Activated CD8-positive, alpha-beta T cell treated with anti-CD3 and anti-CD28 coated beads for 36 hours (primary cell): ENCODE results near the gene TXNDC8. TPM values are rescaled to one million over a fixed set of nuclear protein-coding genes. Genes with fewer than 3 reads are reported as not detected.
A peak's percentile ranks its signal among the peaks of the same experiment; 100 is the strongest.

Experiments
- ATAC-seq: fragments of 200-7000 bp; cut with Tn5 transposase; one replicate; pipeline ENCODE4 v1.10.0; 2021; ENCODE audit warnings: mild to moderate bottlenecking, moderate library complexity
- CTCF ChIA-PET: fragments of 350-600 bp; sonication (Branson Sonifier 250); formaldehyde crosslinking; loops from one replicate; lab custom pipeline; 2021; ENCODE audit warnings: antibody characterized with exemption; lab: Charles Lee
- POLR2A ChIA-PET: fragments of 350-600 bp; sonication (Branson Sonifier 250); formaldehyde crosslinking; loops from one replicate; lab custom pipeline; 2021; ENCODE audit warnings: antibody characterized with exemption; lab: Charles Lee
- DNase-seq: peaks from one replicate; pipeline ENCODE4 v3.0.0-alpha.2; 2020
- H3K27ac Mint-ChIP-seq: one replicate; pipeline ENCODE4 v1.8.0; 2021; ENCODE audit warnings: mild to moderate bottlenecking, mixed read lengths
- H3K27me3 Mint-ChIP-seq: one replicate; pipeline ENCODE4 v1.8.0; 2021; ENCODE audit warnings: mixed read lengths
- H3K36me3 Mint-ChIP-seq: one replicate; pipeline ENCODE4 v1.8.0; 2021; ENCODE audit warnings: low read depth, mixed read lengths
- H3K4me1 Mint-ChIP-seq: one replicate; pipeline ENCODE4 v1.8.0; 2021; ENCODE audit warnings: low read depth, mixed read lengths
- H3K4me3 Mint-ChIP-seq: one replicate; pipeline ENCODE4 v1.8.0; 2021; ENCODE audit warnings: mild to moderate bottlenecking, moderate library complexity, mixed read lengths
- H3K9me3 Mint-ChIP-seq: one replicate; pipeline ENCODE4 v1.8.0; 2021; ENCODE audit warnings: mixed read lengths
- CTCF ChIP-seq: fragments of 200-600 bp; IDR thresholded peaks from one replicate; pipeline ENCODE4 v1.8.0; 2022; ENCODE audit warnings: antibody characterized with exemption, mild to moderate bottlenecking
- intact Hi-C: fragments of 100-400 bp; cut with micrococcal nuclease; formaldehyde crosslinking; loops from one replicate; pipeline ENCODE4 v1.10.0; 2022
- total RNA-seq, 2 experiments: library from RNA; stranded (reverse); gene quantifications; one replicate each; pipeline ENCODE4 v1.2.3, GENCODE V29; 2021

The TXNDC8 gene
- total RNA-seq, 2 experiments from 2014 or later, result not detected

- TF ChIP-seq CTCF, result no peak
- no peak for ATAC-seq
- Mint-ChIP-seq H3K4me1 (no peaks in the 10 kb centered on the region), H3K9me3 (no peaks in the 10 kb centered on the region), H3K27me3 (no peaks in the 10 kb centered on the region), H3K27ac (no peak overlapping the region), H3K36me3 (no peaks in the 10 kb centered on the region), H3K4me3 (no peak overlapping the region)
- ChIA-PET POLR2A (interaction anchor here (1.5 kb wide), 1 partner anchor 20 kb away, joined by 3 read pairs; no protein-coding TSS in a partner anchor), CTCF (no interaction called here)
- DNase-seq, result peak; percentile 5
- intact Hi-C loops, result no loop called here
Observed at GRCh38 chr9:110278080-110278707, 59.5 kb downstream of the TXNDC8 start.

GRCh38 chr9:110276781-110277180, 60.9 kb downstream of the TXNDC8 start:
- intact Hi-C loops, result no loop called here
- Mint-ChIP-seq H3K4me1 (no peaks in the 10 kb centered on the region), H3K27me3 (no peaks in the 10 kb centered on the region), H3K36me3 (no peaks in the 10 kb centered on the region), H3K27ac (no peak overlapping the region), H3K4me3 (no peak overlapping the region), H3K9me3 (no peaks in the 10 kb centered on the region)
- ChIA-PET CTCF (no interaction called here), POLR2A (interaction anchor here (1.5 kb wide), 1 partner anchor 18 kb away, joined by 3 read pairs; no protein-coding TSS in a partner anchor)
- no peak for TF ChIP-seq CTCF
- no peak for ATAC-seq
- DNase-seq, result no peak

- H3K4me1 Mint-ChIP-seq, result no peaks in the 10 kb centered on the region
- ChIA-PET POLR2A (no interaction called here), CTCF (no interaction called here)
- TF ChIP-seq CTCF, result no peak
- DNase-seq (no peak), ATAC-seq (no peak)
- H3K4me3 Mint-ChIP-seq, result no peak overlapping the region
- peaks cover 2% of the 10 kb centered on the region for H3K27me3 Mint-ChIP-seq
- intact Hi-C loops, result no loop called here
- H3K36me3 Mint-ChIP-seq, result no peaks in the 10 kb centered on the region
- no peaks in the 10 kb centered on the region for H3K9me3 Mint-ChIP-seq
- no peak overlapping the region for H3K27ac Mint-ChIP-seq
Observed at GRCh38 chr9:110270211-110270995, 67.3 kb downstream of the TXNDC8 start.

GRCh38 chr9:110266795-110267194, 70.9 kb downstream of the TXNDC8 start:
- TF ChIP-seq CTCF, result no peak
- CTCF ChIA-PET, result no interaction called here
- Mint-ChIP-seq H3K9me3 (no peaks in the 10 kb centered on the region), H3K36me3 (no peaks in the 10 kb centered on the region), H3K4me1 (no peaks in the 10 kb centered on the region), H3K4me3 (no peak overlapping the region), H3K27me3 (peaks cover 2% of the 10 kb centered on the region), H3K27ac (no peak overlapping the region)
- POLR2A ChIA-PET, result no interaction called here
- intact Hi-C loops, result no loop called here
- DNase-seq, result no peak
- no peak for ATAC-seq

GRCh38 chr9:110261632-110262031, 76.0 kb downstream of the TXNDC8 start:
- Mint-ChIP-seq H3K4me1 (peaks cover 15% of the 10 kb centered on the region), H3K4me3 (no peak overlapping the region), H3K27ac (no peak overlapping the region), H3K9me3 (no peaks in the 10 kb centered on the region), H3K36me3 (no peaks in the 10 kb centered on the region), H3K27me3 (peaks cover 2% of the 10 kb centered on the region)
- no peak for DNase-seq
- ATAC-seq, result no peak
- TF ChIP-seq CTCF, result no peak
- ChIA-PET CTCF (no interaction called here), POLR2A (no interaction called here)
- intact Hi-C loops, result no loop called here
